T-helper 1 cell (primary cell): Measurements from ENCODE around the gene AKR1B1.

Experiments used
- DNase-seq, 5 donors: peaks; one replicate each; pipeline ENCODE4 v3.0.0-alpha.2; 2012 to 2020

Gene AKR1B1

DNA sequence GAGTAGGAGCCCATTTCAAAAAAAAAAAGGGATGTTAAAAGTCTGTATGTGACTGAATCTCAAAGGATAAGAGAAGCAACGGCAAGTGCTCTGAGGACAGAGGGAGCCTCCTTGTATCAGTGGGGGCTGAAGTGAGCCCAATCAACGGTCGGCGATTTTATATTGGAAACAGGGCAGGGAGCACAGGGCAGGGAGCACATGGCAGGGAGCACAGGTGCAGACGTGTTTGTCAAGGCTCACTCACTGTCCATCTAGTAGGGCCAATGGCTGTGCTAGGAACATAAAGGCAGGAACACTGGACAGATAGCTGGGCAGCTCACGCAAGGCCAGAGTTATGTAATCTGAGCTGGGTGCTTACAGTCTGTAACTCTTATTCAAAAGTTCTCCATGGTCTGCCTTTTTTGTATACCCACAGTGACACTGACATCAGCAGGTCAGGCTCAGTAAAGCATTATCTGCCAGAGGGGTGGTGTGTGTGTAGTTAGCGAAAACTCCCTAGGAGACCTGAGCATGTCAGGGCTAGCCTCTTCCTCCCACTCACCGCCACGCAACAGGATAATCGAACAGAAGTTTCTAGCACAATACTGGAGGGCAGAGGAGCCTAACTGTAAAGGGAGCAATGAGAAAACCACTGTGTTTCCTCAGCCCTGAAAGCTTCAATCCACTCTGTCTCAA lies 15.4 kb downstream of the AKR1B1 start:
- DNase-seq: no peak

DNA sequence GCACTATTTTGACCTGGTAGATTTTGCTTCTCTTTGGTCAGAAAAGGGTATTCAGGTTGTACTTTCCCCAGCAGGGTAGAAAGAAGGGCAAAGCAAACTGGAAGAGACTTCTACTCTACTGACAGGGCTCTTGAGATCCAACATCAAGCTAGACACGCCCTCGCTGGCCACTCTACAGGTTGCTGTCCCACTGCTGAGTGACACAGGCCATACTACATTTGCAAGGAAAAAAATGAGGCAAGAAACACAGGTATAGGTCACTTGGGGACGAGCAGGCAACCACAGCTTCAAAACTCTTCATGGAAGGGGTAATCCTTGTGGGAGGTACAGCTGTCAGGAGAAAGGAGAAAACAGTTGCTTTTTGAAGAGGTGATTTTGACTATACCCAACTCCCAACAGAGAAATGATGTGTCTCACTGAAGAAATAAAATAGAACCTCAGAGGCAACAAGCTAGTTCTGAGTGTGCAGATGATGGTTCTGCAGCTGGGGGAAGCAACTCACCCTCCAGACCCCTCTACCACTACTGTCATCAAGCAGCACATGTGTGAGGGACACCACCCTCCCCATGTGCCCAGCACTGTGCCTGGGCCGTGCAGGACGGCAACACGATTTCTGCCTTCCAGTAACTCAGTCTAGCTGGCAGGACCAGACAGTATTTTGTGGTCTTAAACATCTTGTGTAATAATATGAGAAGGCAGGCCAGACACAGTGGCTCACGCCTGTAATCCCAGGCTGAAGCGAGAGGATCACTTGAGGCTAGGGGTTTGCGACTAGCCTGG lies 16.3 kb downstream of the AKR1B1 start:
- DNase-seq: no peak

DNA sequence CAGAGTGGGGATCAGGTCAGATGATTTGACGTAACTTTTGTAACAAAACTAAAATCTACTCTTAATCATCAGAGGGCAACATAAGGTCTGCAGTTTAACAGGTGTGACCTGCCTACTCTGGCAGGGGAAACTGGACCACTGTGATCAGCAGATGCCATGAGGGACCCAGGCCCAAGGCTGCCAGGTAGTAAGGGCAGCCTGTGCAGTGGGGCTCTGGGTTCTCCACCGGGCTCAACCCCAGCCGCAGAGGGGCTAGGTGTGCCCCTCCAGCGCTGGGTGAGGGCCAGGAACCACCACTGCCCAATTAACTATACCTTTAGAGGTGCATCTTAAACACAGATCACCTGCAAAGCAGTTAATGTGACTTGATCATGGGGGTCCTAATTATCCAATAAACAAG lies 17.6 kb downstream of the AKR1B1 start:
- no peak for DNase-seq

DNA sequence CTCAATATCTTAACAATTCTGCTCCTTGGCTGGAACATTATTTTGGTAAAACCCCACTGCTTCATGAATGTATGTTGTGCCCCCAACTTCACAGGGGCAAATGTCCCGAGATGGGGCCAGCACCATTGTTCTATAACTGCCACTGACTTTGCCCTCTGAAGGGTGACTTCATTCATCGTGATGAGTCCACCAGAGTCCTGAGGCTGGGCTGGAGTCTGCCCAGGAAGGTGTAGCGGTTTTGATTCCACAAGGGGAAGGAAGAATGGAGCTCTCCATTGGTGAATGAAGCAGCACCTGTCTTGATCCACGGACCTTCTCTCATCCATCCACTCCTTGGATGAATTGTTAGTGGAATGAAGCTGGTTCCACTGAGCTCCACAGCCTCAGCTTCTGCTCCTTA lies 18.4 kb downstream of the AKR1B1 start:
- no peak for DNase-seq

DNA sequence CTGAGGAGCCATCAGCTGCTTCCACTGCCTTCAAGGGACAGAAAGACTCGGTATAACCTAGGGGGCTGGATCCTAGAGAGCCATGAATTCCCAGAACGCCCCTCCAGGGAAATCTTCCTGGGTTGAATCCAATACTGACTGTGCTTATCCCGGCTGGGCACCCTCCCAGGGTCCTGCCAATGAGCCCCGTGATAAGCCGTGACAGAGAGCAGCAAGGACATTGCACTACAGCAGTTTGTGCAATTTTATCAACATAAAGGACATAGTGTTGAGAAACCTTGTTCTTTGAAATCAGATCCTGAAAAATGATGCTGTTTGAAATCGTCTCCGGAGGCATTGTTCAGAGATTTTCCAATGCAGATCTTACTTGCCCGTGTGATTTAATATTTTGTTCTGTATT lies 18.8 kb downstream of the AKR1B1 start:
- no peak for DNase-seq

DNA sequence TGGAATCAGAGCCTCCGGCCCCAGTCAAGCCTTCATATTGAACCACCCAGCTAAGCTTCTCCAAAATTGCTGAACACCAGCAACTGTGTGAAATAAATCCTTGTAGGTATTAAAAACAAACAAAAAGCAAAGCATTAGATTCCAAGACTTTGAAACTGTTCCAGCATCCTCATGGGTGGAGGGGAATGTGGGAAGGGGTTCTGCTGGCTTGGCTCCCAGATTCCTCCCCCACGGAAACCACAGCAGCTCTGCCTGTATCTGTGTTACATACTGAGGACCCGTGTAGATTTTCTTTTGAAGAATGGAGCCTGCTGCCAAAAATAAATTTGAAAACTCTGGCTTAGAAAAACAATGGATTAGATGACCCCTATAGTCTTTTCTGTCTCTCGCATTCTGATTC lies 20.0 kb downstream of the AKR1B1 start:
- DNase-seq: no peak

DNA sequence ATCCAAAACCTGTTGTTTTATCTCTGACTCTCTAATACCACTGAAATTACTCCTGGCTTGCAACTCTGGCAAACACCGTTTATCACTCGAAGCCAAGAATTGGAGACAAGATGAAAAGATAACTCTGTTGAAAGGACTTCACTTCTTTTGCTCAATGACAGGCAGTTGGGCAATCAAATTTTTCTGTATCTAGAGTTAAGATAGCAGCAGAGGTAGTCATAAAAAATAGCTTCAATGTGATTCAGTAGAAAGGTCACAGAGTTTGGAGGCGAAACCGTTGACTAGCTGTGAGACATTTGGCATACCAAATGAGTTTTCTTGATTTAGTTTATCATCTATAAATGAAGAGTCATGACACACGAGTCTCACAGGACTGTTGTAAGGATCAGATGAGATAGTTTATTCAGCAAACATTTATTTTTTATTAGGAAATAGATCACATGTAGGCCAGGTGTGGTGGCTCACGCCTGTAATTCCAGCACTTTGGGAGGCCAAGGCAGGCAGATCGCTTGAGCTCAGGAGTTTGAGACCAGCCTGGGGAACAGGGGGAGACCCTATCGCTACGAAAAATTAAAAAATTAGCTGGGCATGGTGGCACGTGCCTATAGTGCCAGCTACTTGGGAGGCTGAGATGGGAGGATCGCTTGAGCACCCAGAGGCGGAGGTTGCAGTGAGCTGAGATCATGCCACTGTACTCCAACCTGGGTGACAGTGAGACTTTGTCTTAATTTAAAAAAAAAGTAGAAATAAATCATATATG lies 23.6 kb downstream of the AKR1B1 start:
- no peak for DNase-seq

DNA sequence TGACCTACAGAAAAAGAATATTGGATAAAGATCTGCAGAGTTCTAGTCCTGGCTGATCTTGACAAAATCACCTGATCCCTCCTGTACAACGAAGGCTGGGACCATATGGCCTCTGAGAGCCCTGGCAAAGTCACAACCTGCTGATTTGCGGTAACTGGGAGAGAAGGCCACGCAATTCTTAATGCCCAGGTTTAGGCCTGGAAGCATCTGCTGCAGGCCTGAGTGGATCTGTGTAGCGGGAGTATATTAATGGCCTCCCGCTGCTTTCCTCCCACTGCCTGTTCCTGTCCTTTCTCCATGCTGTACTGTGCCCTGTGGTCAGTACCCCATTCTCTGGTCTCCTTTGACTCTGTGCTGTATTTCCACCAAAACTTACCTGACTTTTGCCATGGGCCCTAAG lies 24.2 kb downstream of the AKR1B1 start:
- no peak for DNase-seq

DNA sequence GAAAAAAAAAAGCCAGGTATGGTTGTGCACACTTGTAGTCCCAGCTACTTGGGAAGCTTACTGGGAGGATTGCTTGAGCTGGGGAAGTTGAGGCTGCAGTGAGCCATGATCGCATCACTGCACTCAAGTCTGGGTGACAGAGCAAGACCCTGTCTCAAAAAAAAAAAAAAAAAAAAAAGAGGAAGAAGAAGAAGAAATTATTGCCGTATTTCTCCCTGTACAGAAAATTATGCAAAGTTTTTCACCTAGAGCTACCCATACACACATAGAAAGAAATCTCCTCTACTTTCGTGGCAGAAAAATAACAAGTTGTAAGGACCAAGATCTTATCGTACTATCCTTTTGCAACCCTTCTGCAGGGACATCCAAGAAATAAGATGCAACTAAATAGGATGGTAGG lies 25.5 kb downstream of the AKR1B1 start:
- DNase-seq: no peak

DNA sequence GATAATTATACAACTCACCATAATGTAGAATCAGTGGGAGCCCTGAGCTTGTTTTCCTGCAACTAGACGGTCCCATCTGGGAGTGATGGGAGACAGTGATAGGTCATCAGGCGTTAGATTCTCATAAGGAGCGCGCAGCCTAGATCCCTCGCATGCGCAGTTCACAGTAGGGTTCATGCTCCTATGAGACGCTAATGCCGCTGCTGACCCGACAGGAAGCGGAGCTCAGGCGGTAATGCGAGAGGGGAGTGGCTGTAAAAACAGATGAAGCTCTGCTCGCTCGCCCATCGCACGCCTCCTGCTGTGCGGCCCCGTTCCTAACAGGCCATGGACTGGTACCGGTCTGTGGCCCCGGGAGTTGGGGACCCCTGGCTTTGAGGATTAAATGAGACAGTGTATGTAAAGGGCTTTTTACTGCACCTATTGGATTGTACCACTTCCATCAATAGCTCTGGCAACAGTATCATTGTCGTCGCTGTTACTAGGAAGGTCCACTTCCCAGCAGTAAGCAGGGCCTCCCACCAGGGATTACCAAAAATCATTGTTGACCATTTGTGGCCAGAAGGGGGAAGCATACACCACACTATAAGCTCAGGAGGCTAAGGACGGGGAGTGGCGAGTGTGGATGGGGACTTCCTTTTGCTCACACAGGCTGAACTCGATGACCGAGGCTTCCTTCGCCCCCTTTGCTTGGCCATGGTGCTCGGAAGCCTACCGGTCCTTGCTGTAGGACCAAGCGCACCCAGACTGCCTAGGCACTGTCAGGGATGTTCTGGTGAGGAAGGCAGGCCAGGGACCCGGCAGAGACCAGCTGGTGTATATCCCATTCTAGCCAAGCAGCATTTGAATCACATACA lies 26.4 kb downstream of the AKR1B1 start:
- peak; percentile 38 to 86 (median 50) for DNase-seq

DNA sequence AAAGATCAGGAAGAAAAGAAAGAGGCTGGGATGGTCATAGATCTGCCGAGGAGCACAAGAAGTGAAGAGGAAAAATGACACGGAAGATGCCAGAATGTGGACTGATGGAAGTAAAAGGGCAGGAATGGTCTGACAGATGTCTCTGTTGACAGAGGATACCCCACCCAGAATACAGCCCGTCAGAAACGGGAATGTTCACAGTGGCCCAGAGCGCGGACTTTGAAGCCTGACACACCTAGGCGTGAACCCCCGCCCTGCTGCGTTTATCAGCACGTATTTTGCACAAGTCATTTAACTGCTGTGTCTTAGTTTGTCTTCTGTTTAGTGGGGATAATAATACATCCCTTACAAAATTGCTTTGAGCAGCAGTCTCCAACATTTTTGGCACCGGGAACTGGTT lies 27.1 kb downstream of the AKR1B1 start:
- no peak for DNase-seq

DNA sequence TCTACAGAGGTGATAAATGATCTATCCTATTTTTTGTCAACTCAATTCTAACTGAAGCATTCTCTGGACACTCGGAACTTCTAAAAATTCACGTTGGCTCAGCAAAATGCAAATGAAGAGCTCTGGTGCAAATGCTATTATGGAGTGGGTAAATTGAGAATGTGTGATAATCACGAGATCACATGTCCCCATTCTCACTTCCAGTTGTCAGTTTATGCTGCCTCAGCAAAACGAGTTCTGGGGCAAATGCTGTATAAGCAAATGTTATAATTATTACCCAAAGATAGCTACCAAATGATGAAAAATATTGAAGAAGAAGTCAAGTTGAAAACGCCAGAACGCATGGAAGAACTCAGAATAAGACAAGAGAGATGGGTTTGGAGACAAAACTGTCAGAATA lies 29.4 kb downstream of the AKR1B1 start:
- no peak for DNase-seq

DNA sequence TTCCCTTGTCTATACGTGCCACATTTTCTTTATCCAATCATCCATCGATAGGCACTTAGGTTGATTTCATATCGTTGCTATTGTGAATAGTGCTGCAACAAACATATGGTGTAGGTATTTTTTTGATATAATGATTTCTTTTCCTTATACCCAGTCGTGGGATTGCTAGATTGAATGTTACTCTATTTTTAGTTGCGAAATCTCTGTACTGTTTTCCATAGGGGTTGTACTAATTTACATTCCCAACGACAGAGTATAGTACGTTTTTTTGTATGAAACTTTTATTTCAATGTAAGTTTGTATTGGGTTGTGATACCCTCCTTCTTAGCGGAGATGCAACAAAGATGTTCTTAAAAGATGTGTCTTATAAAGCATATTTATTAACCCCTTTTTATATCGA lies 30.0 kb downstream of the AKR1B1 start:
- no peak for DNase-seq

DNA sequence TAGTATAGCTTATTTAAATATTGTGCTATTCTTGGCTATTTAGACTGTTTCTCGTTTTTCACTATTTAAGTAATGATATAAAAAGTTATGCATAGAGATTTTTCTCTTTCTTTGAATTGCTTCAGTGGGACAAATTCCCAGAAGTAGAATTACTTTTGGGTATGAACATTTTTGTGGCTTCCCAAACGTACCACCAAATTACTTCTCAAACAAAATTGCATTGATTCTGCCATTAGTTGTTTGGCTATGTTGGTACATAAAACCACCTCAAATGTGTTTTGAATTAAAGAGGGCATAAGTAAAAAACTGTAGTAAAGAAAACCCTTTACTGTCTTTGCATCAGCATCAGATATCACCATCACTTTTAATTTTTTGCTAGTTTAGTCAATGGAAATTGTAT lies 31.0 kb downstream of the AKR1B1 start:
- no peak for DNase-seq

DNA sequence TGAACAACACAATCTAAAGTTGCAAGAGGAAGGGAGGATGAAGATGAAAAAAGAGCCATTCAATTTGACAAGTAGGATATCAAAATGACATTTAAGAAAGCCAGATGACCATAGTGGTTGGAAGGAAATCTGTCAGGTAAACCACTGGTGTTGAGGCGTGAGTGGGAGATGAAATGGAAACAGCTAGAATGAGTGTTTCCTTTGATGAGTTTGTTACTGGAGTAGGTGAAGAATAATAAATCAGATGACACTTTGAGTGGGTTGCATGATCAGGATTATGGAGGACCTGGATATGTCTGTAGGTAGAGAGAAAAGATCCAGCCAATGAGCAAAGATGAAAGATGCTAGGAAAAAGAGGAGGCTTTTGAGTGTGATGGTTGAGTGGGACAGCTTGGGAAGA lies 33.1 kb downstream of the AKR1B1 start:
- DNase-seq: no peak

DNA sequence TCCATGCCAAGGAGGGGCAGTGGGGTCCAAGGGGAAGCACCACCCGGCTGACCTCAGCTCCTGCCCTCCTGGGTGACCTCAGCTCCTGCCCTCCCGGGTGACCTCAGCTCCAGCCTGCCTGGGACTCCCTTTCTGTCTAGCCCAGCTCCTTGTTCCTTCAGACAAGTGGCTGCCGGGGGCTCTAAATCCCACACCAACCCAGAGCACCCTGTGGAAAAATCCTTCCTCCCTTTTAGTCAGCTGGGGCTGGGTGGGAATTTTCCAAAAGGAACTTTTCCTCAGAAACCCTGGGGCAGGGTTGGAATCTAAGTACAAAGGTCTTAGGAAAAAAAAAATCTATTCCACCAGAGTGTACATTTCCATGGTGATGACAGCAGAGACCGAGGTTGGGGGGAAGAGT lies 36.3 kb downstream of the AKR1B1 start:
- no peak for DNase-seq

DNA sequence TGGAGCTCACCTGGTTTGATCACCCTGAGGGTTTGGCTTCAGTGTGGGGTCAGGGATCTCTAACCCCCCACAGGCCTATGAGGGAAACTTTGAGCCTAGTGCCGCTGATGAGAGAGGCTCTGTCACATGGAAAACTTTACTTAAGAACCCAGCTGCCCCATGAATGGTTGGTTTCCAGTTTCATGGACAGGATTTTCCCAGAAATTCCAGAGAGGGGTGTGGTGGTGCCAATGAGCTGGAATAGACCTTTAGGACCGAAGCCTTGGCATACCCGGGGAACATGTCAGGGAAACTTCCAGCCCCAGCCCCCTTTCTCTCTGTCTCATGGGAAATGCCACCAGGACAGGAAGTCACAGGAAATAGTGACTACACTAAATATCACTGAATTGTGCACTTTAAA lies 36.9 kb downstream of the AKR1B1 start:
- DNase-seq: no peak

DNA sequence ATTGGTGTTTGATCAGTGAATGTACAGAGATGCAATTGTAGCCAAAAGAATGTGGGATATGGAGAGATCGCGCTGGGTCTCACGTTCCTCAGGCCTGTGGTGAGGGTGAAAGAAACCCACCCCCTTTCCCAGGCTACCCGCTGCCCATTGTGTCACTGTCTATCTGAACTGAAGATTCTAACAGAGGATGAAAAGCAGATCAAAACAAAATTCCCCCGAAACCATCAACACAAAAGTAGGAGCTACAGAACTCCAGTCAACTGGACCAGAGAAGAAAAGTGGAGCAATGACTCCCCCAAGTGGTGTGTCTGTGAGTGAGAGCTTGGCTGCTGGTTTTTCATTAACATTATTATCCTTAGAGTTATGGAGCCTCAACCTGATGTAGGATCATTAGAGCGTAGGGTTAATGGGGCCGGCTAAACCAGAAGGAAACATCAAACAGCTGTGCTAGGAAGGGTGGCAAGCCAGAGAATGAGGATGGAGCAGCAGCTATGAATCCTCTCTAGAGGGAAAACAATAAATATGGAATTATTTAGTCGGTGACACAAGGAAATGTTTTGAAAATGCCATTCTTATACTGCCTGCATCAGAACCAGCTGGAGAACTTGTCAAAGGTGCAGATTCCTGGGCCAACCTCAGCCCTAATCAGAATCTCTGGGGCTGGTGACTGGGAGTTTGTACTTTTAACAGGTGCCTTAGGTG lies 38.3 kb downstream of the AKR1B1 start:
- DNase-seq: no peak

DNA sequence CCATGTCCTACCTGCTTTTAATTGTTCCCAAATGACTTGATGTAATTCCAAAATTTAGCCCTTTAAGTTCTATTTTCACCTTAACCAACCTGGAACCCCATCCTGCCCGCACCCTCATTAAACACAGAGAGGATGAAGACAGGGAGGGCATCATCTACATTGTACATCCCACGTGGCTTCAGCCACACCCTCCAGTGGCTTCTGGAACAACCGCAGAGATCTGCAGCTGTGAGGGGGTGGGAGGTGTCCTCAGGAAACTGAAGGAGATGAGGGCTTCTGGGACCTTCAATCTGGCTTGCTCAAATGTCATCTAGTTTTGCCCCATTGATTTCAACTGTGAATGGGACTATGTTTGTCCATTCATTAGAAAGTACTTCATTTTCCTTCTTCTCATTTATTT lies 39.0 kb downstream of the AKR1B1 start:
- DNase-seq: no peak

DNA sequence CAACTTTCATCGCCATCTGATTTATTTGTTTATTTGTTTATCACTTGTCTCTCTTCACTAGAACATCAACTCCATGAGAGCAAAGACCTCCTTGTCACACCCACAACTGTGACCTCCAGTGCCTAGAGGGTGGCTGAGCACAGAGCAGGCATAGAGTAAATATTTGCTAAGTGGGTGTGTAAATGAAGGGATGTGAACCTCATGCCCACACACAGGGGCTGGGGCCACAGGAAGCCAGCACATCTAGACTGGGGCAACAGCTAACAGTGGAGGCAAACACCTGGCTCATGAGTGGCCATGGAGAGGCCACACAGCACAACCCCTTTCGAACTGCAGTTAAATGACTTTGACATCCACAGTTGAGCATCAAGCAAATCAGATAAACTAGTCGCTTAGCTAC lies 39.8 kb downstream of the AKR1B1 start:
- DNase-seq: no peak

DNA sequence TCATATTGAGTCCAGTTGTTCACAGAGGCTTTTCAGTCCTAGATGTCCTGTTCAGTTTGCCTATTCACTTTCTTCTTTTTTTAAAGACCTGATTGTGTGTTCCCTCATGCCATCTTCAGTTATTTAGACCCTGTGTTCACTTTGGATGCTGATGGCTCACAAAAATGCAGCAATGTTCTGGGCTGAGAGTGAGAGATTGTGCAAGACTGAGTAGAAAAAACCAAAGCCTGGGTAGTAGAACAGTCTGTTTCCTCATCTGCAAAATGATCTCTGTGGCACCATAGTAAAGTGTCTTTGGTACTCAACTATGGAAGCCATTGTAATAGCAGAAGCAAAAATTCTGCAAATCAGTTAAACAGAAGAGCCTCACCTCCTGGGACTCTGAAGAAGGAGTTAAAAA lies 43.2 kb downstream of the AKR1B1 start:
- DNase-seq: no peak

DNA sequence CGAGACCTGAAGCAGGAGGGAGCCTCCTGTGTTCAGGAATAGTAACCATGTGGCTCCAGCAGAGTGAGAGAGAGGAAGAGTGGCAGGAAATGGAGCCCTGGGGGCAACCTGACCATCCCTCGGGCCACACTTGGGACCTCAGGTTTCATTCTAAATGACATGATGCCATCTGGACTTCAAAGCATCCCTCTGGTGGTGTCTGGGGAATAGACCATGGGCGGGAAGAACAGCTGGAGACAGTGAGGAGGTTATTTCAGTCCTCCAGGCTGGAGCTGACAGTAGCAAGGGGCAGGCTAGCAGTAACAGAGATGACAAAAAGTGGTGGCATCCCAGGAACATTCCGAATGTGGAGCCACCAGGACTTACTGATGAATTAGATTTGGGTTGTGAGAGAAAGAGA lies 44.8 kb downstream of the AKR1B1 start:
- DNase-seq: no peak
